GM19099 (cell line): ENCODE data around the gene EME2.
A peak's percentile ranks its signal among the peaks of the same experiment; 100 is the strongest.

ENCODE experiments used
- POLR2A ChIP-seq: IDR thresholded peaks from 3 replicates; pipeline ENCODE4 v1.6.1; 2011; ENCODE audit warnings: low read depth; ENCODE audit not compliant: insufficient read length; ENCODE audit errors: extremely low read depth

Gene EME2

GRCh38 chr16:1769402-1770300, 3.0 kb upstream of the EME2 start:
- TF ChIP-seq POLR2A: no peak

GRCh38 chr16:1770328-1771187, 2.1 kb upstream of the EME2 start:
- no peak for TF ChIP-seq POLR2A

- TF ChIP-seq POLR2A: peak; percentile 45
These were observed 1.3 kb upstream of the EME2 start, which contains the start of gene NME3 for GRCh38 chr16:1771188-1771863. Gene NME3, minus strand, starts transcription at chr16:1771543. Its CDS starts 9 bp downstream, at chr16:1771534.

GRCh38 chr16:1771864-1772361, 697 bp upstream of the EME2 start:
- TF ChIP-seq POLR2A: no peak

GRCh38 chr16:1772908-1773702, 495 bp downstream of the EME2 start, which contains the start of gene MRPS34:
Gene MRPS34, minus strand, starts transcription at chr16:1773134. Its CDS starts 15 bp downstream, at chr16:1773119.
- TF ChIP-seq POLR2A: peak; percentile 91

- TF ChIP-seq POLR2A: no peak
These were observed 1.3 kb downstream of the EME2 start for GRCh38 chr16:1773703-1774447.

GRCh38 chr16:1774448-1774780, 1.8 kb downstream of the EME2 start:
- no peak for TF ChIP-seq POLR2A

GRCh38 chr16:1775006-1775845, 2.6 kb downstream of the EME2 start:
- no peak for TF ChIP-seq POLR2A

GRCh38 chr16:1775846-1776671, 3.4 kb downstream of the EME2 start:
- TF ChIP-seq POLR2A: no peak

- no peak for TF ChIP-seq POLR2A
These were observed 4.0 kb downstream of the EME2 start for GRCh38 chr16:1776672-1776955.

- no peak for TF ChIP-seq POLR2A
These were observed 4.4 kb downstream of the EME2 start for GRCh38 chr16:1776991-1777374.
